ENCODE results near the gene TRDN.

GRCh38 chr6:123594776-123595175, 42.0 kb downstream of the TRDN start:
- TF ChIP-seq POLR2A (IDR thresholded peaks at IDR 0.05; ENCODE audit: low read length) (no peak), GATA1 (IDR thresholded peaks at IDR 0.05; ENCODE audit: low read depth, low read length) (no peak)

All from erythroblast (primary cell).